Measurements from ENCODE around the gene LARP4. TPM values are rescaled to one million over a fixed set of nuclear protein-coding genes. Genes with fewer than 3 reads are reported as not detected.

LARP4 gene
- total RNA-seq, 1 donor = 37.6 TPM

GRCh38 chr12:50390316-50390741 is 10.4 kb upstream of the LARP4 start:
- Histone ChIP-seq H3K4me2 (ENCODE audit: insufficient read depth, low read length) (peak overlapping the region; percentile 34), H3K36me3 (ENCODE audit: insufficient read depth, low read length) (no peaks in the 10 kb centered on the region), H3K4me3 (ENCODE audit: insufficient read depth, low read length) (no peak overlapping the region), H3K79me2 (ENCODE audit: insufficient read depth, low read length) (no peaks in the 10 kb centered on the region), H3K9me3 (ENCODE audit: low read depth, low read length) (no peaks in the 10 kb centered on the region), H3K27ac (ENCODE audit: low read depth, low read length) (peak overlapping the region; percentile 65), H3K27me3 (ENCODE audit: insufficient read depth, low read length) (no peaks in the 10 kb centered on the region), H3K4me1 (ENCODE audit: insufficient read depth, low read length) (peaks cover 28% of the 10 kb centered on the region), H4K20me1 (ENCODE audit: insufficient read depth, low read length) (no peaks in the 10 kb centered on the region), H2AFZ (ENCODE audit: low read length) (no peak overlapping the region)
- TF ChIP-seq, protein P1, sequence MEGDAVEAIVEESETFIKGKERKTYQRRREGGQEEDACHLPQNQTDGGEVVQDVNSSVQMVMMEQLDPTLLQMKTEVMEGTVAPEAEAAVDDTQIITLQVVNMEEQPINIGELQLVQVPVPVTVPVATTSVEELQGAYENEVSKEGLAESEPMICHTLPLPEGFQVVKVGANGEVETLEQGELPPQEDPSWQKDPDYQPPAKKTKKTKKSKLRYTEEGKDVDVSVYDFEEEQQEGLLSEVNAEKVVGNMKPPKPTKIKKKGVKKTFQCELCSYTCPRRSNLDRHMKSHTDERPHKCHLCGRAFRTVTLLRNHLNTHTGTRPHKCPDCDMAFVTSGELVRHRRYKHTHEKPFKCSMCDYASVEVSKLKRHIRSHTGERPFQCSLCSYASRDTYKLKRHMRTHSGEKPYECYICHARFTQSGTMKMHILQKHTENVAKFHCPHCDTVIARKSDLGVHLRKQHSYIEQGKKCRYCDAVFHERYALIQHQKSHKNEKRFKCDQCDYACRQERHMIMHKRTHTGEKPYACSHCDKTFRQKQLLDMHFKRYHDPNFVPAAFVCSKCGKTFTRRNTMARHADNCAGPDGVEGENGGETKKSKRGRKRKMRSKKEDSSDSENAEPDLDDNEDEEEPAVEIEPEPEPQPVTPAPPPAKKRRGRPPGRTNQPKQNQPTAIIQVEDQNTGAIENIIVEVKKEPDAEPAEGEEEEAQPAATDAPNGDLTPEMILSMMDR (IDR thresholded peaks at IDR 0.05; ENCODE audit: extremely low read depth, low read depth, low read length) = no peak
- DNase-seq (ENCODE audit: insufficient read length, low spot score, missing footprints) = peak; percentile 92

DNA sequence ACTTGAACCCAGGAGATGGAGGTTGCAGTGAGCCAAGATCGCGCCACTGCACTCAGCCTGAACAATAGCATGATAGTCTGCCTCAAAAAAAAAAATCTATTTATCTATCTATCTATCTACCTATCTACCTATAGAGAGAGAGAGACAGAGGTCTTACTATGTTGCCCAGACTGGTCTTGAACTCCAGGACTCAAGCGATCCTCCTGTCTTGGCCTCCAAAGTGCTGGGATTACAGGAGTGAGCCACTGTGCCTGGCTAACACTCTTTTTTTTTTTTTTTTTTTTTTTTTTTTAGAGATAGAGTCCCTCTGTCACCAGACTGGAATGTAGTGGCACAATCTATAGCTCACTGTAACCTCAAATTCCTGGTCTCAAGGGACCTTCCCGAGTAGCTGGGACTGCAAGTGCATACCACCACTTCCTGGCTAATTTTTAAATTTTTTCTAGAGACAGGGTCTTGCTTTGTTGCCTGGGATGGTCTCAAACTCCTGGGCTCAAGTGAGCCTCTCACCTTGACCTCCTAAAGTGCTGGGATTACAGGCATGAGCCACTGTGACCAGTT is 6.1 kb upstream of the LARP4 start:
- Histone ChIP-seq H3K4me3 (ENCODE audit: insufficient read depth, low read length) (no peak overlapping the region), H2AFZ (ENCODE audit: low read length) (no peak overlapping the region), H3K27ac (ENCODE audit: low read depth, low read length) (no peak overlapping the region), H3K4me2 (ENCODE audit: insufficient read depth, low read length) (no peak overlapping the region), H3K9me3 (ENCODE audit: low read depth, low read length) (no peaks in the 10 kb centered on the region), H3K36me3 (ENCODE audit: insufficient read depth, low read length) (no peaks in the 10 kb centered on the region), H3K27me3 (ENCODE audit: insufficient read depth, low read length) (no peaks in the 10 kb centered on the region), H3K79me2 (ENCODE audit: insufficient read depth, low read length) (no peaks in the 10 kb centered on the region), H3K4me1 (ENCODE audit: insufficient read depth, low read length) (peaks cover 18% of the 10 kb centered on the region), H4K20me1 (ENCODE audit: insufficient read depth, low read length) (no peaks in the 10 kb centered on the region)
- no peak for DNase-seq (ENCODE audit: insufficient read length, low spot score, missing footprints)
- TF ChIP-seq, protein P1 (IDR thresholded peaks at IDR 0.05; ENCODE audit: extremely low read depth, low read depth, low read length) = no peak

GRCh38 chr12:50397117-50397650 is 3.5 kb upstream of the LARP4 start:
- Histone ChIP-seq H4K20me1 (ENCODE audit: insufficient read depth, low read length) (peaks cover 1% of the 10 kb centered on the region), H3K36me3 (ENCODE audit: insufficient read depth, low read length) (no peaks in the 10 kb centered on the region), H3K27me3 (ENCODE audit: insufficient read depth, low read length) (no peaks in the 10 kb centered on the region), H3K9me3 (ENCODE audit: low read depth, low read length) (no peaks in the 10 kb centered on the region), H3K27ac (ENCODE audit: low read depth, low read length) (peak overlapping the region; percentile 37), H3K79me2 (ENCODE audit: insufficient read depth, low read length) (peaks cover 15% of the 10 kb centered on the region), H3K4me1 (ENCODE audit: insufficient read depth, low read length) (peaks cover 9% of the 10 kb centered on the region), H3K4me3 (ENCODE audit: insufficient read depth, low read length) (no peak overlapping the region), H3K4me2 (ENCODE audit: insufficient read depth, low read length) (no peak overlapping the region), H2AFZ (ENCODE audit: low read length) (no peak overlapping the region)
- TF ChIP-seq, protein P1 (IDR thresholded peaks at IDR 0.05; ENCODE audit: extremely low read depth, low read depth, low read length) = no peak
- DNase-seq (ENCODE audit: insufficient read length, low spot score, missing footprints) = peak; percentile 54

- TF ChIP-seq, protein P1 (IDR thresholded peaks at IDR 0.05; ENCODE audit: extremely low read depth, low read depth, low read length) = no peak
- Histone ChIP-seq H2AFZ (ENCODE audit: low read length) (no peak overlapping the region), H3K4me2 (ENCODE audit: insufficient read depth, low read length) (no peak overlapping the region), H3K27ac (ENCODE audit: low read depth, low read length) (no peak overlapping the region), H3K4me1 (ENCODE audit: insufficient read depth, low read length) (peaks cover 20% of the 10 kb centered on the region), H3K79me2 (ENCODE audit: insufficient read depth, low read length) (peaks cover 32% of the 10 kb centered on the region), H3K4me3 (ENCODE audit: insufficient read depth, low read length) (no peak overlapping the region), H3K27me3 (ENCODE audit: insufficient read depth, low read length) (no peaks in the 10 kb centered on the region), H4K20me1 (ENCODE audit: insufficient read depth, low read length) (peaks cover 6% of the 10 kb centered on the region), H3K9me3 (ENCODE audit: low read depth, low read length) (no peaks in the 10 kb centered on the region), H3K36me3 (ENCODE audit: insufficient read depth, low read length) (no peaks in the 10 kb centered on the region)
- no peak for DNase-seq (ENCODE audit: insufficient read length, low spot score, missing footprints)
Observed at GRCh38 chr12:50398931-50399330, 1.8 kb upstream of the LARP4 start.

All from osteoblast (primary cell).